Thoracic aorta endothelial cell (primary cell): ENCODE data around the gene MUS81. TPM values are rescaled to one million over a fixed set of nuclear protein-coding genes. Genes with fewer than 3 reads are reported as not detected.

Experiments used
- total RNA-seq: library from RNA; depleted of rRNA; stranded (reverse); fragments of >200 nt; gene quantifications from 2 replicates; pipeline ENCODE4 v1.2.3, GENCODE V29; 2012

The MUS81 gene
- total RNA-seq = 46.9 and 49.3 TPM in 2 replicates

GRCh38 chr11:65860278-65861164, at the start of gene MUS81:
Gene MUS81 (plus strand): TSS chr11:65860433. CDS start chr11:65860754, 321 bp downstream.

GRCh38 chr11:65833297-65834030, 26.8 kb upstream of the MUS81 start, which contains the start of gene SNX32:
Gene SNX32 (plus strand): TSS chr11:65833963. CDS start chr11:65834066, 103 bp downstream.

GRCh38 chr11:65857853-65858680, 2.2 kb upstream of the MUS81 start, which contains the start of gene CFL1:
Gene CFL1 (minus strand): TSS chr11:65858180. CDS start chr11:65858099, 81 bp downstream.

GRCh38 chr11:65872586-65873317, 12.5 kb downstream of the MUS81 start, which contains the start of gene EFEMP2:
Gene EFEMP2 (minus strand): TSS chr11:65872800. CDS start chr11:65872354, 446 bp downstream.

GRCh38 chr11:65879617-65880016, 19.4 kb downstream of the MUS81 start, which contains the start of gene CTSW:
Gene CTSW (plus strand): TSS chr11:65879837. CDS start chr11:65879855, 18 bp downstream.

GRCh38 chr11:65888163-65888814, 28.1 kb downstream of the MUS81 start, which contains the start of gene FIBP:
Gene FIBP (minus strand): TSS chr11:65888471. CDS start chr11:65888418, 53 bp downstream.

GRCh38 chr11:65890324-65891218, 30.3 kb downstream of the MUS81 start, which contains the start of gene CCDC85B:
Gene CCDC85B (plus strand): TSS chr11:65890673. CDS start chr11:65890784, 111 bp downstream.

GRCh38 chr11:65900125-65900898, 40.1 kb downstream of the MUS81 start, which contains the start of gene FOSL1:
Gene FOSL1 (minus strand): TSS chr11:65900388. CDS start chr11:65900339, 49 bp downstream.

Other genes with a start within 250 kb of the MUS81 start
- gene MAP3K11, start 246.2 kb upstream of the MUS81 start, total RNA-seq = 92.1 and 93.2 TPM in 2 replicates
- gene PCNX3, start 244.7 kb upstream of the MUS81 start, total RNA-seq = 30.6 and 37.7 TPM in 2 replicates
- gene SIPA1, start 222.3 kb upstream of the MUS81 start, total RNA-seq = 36.4 and 56.9 TPM in 2 replicates
- 48.1 and 53.8 TPM in 2 replicates for gene RELA, start 197.5 kb upstream of the MUS81 start, total RNA-seq
- 28.1 and 31.3 TPM in 2 replicates for gene KAT5, start 148.2 kb upstream of the MUS81 start, total RNA-seq
- gene RNASEH2C, start 139.6 kb upstream of the MUS81 start, total RNA-seq = 46.4 and 60.7 TPM in 2 replicates
- 12.8 and 17.4 TPM in 2 replicates for gene AP5B1, start 79.5 kb upstream of the MUS81 start, total RNA-seq
- not detected in 2 replicates for gene OVOL1, start 73.4 kb upstream of the MUS81 start, total RNA-seq
- gene SNX32, start 26.5 kb upstream of the MUS81 start, total RNA-seq = 0.13 and 0.86 TPM in 2 replicates
- 1,176 and 1,575 TPM in 2 replicates for gene CFL1, start 2.3 kb upstream of the MUS81 start, total RNA-seq
- 18.9 and 22.0 TPM in 2 replicates for gene EFEMP2, start 12.4 kb downstream of the MUS81 start, total RNA-seq
- gene CTSW, start 19.4 kb downstream of the MUS81 start, total RNA-seq = not detected in 2 replicates
- gene FIBP, start 28.0 kb downstream of the MUS81 start, total RNA-seq = 94.0 and 128 TPM in 2 replicates
- gene CCDC85B, start 30.2 kb downstream of the MUS81 start, total RNA-seq = 78.2 and 108 TPM in 2 replicates
- 41.6 and 48.9 TPM in 2 replicates for gene FOSL1, start 40.0 kb downstream of the MUS81 start, total RNA-seq
- gene C11orf68, start 58.6 kb downstream of the MUS81 start, total RNA-seq = 14.4 and 17.0 TPM in 2 replicates
- 74.0 and 108 TPM in 2 replicates for gene DRAP1, start 59.0 kb downstream of the MUS81 start, total RNA-seq
- gene TSGA10IP, start 85.0 kb downstream of the MUS81 start, total RNA-seq = not detected in 2 replicates
- gene SART1, start 101.3 kb downstream of the MUS81 start, total RNA-seq = 30.9 and 35.9 TPM in 2 replicates
- 32.0 and 33.5 TPM in 2 replicates for gene EIF1AD, start 141.7 kb downstream of the MUS81 start, total RNA-seq
- 51.8 and 60.2 TPM in 2 replicates for gene BANF1, start 142.1 kb downstream of the MUS81 start, total RNA-seq
- gene CST6, start 151.6 kb downstream of the MUS81 start, total RNA-seq = 0.22 and 0.53 TPM in 2 replicates
- gene CATSPER1, start 166.0 kb downstream of the MUS81 start, total RNA-seq = not detected in 2 replicates
- gene GAL3ST3, start 188.7 kb downstream of the MUS81 start, total RNA-seq = 0.36 TPM in 1 of 2 replicates, not detected in the other
- 175 and 176 TPM in 2 replicates for gene SF3B2, start 191.9 kb downstream of the MUS81 start, total RNA-seq
- 28.9 and 35.1 TPM in 2 replicates for gene PACS1, start 209.8 kb downstream of the MUS81 start, total RNA-seq